Neutrophil (primary cell): ENCODE measurements around the gene PRPH2.
"Not testable (repeated sequence)": the region's sequence is repeated elsewhere in the genome, so short reads cannot be mapped to it uniquely, and the experiment has no call there.

Source experiments
- H3K27ac ChIP-seq: fragments of 200-600 bp; sonication (generic); 2 replicates; pipeline ENCODE4 v1.5.1; 2016; ENCODE audit warnings: mild to moderate bottlenecking, moderate library complexity
- H3K27me3 ChIP-seq: fragments of 200-600 bp; sonication (generic); 2 replicates; pipeline ENCODE4 v1.6.0; 2016; ENCODE audit warnings: mild to moderate bottlenecking
- H3K36me3 ChIP-seq: fragments of 200-600 bp; sonication (generic); 2 replicates; pipeline ENCODE4 v1.5.1; 2017
- H3K4me1 ChIP-seq, 2 experiments: fragments of 200-600 bp in 1 of 2; sonication (generic) in 1 of 2; 1 replicate in 1 of 2; 2 replicates in 1 of 2; pipeline versions ENCODE4 v1.5.1 to v1.6.1; 2013 to 2016; ENCODE audit warnings: low read depth in 1 of 2, low read length in 1 of 2, mild to moderate bottlenecking in 1 of 2, moderate library complexity in 1 of 2; ENCODE audit not compliant: control insufficient read depth in 1 of 2, insufficient read depth in 1 of 2
- H3K4me3 ChIP-seq, 2 experiments: fragments of 200-600 bp in 1 of 2; sonication (generic) in 1 of 2; 1 replicate in 1 of 2; 2 replicates in 1 of 2; pipeline ENCODE4 v1.5.1; 2013 to 2016; ENCODE audit warnings: low read depth in 1 of 2, low read length in 1 of 2, mild to moderate bottlenecking in 1 of 2, moderate library complexity in 1 of 2
- H3K9me3 ChIP-seq: fragments of 200-600 bp; sonication (generic); 2 replicates; pipeline ENCODE4 v1.5.1; 2016
- TF ChIP-seq, protein P1 (sequence below): fragments of 200-600 bp; sonication (generic); IDR thresholded peaks from 2 replicates; pipeline ENCODE4 v1.5.1; 2016; ENCODE audit warnings: antibody characterized with exemption

Gene PRPH2

DNA sequence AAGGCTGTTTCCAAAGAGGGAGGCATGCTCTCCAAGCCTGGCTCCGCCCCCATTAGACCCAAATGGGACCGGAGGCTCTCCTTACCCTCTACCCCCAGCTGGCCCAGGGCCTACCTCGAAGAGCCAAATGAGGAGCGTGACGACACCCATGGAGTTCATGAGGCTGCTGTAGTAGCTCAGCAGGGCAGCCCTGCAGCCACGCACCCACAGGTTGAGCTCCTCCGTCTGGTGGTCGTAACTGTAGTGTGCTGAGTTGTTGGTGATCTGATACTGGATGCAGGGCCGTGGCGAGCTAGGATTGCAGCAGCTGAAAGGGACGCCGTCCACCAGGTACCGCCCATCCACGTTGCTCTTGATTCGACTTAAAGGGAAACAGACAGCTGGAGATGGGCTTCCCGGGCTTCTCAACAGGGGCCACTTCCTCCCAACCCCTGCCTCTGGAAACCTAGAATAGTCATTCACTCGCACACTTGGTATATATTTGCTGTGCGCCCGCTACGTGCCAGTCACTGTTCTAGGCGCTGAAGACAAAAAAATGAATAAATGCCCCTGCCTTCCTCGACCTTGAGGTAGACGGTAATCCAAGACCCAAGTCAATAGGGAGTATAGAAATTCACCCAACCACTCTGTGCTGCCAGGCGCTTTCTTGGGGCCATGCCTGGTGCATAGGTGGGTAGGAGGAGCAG is 18.0 kb downstream of the PRPH2 start:
- no peaks in the 10 kb centered on the region for H3K27me3 ChIP-seq
- H3K27ac ChIP-seq: no peak overlapping the region
- no peaks in the 10 kb centered on the region for H3K9me3 ChIP-seq
- H3K4me3 ChIP-seq: no peak overlapping the region
- TF ChIP-seq, protein P1, sequence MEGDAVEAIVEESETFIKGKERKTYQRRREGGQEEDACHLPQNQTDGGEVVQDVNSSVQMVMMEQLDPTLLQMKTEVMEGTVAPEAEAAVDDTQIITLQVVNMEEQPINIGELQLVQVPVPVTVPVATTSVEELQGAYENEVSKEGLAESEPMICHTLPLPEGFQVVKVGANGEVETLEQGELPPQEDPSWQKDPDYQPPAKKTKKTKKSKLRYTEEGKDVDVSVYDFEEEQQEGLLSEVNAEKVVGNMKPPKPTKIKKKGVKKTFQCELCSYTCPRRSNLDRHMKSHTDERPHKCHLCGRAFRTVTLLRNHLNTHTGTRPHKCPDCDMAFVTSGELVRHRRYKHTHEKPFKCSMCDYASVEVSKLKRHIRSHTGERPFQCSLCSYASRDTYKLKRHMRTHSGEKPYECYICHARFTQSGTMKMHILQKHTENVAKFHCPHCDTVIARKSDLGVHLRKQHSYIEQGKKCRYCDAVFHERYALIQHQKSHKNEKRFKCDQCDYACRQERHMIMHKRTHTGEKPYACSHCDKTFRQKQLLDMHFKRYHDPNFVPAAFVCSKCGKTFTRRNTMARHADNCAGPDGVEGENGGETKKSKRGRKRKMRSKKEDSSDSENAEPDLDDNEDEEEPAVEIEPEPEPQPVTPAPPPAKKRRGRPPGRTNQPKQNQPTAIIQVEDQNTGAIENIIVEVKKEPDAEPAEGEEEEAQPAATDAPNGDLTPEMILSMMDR: no peak
- H3K4me1 ChIP-seq: no peaks in the 10 kb centered on the region
- no peaks in the 10 kb centered on the region for H3K36me3 ChIP-seq

GRCh38 chr6:42702786-42703185 is 19.6 kb downstream of the PRPH2 start:
- H3K27me3 ChIP-seq, H3K36me3 ChIP-seq, H3K9me3 ChIP-seq, H3K27ac ChIP-seq, H3K4me3 ChIP-seq, H3K4me1 ChIP-seq: not testable (repeated sequence)

DNA sequence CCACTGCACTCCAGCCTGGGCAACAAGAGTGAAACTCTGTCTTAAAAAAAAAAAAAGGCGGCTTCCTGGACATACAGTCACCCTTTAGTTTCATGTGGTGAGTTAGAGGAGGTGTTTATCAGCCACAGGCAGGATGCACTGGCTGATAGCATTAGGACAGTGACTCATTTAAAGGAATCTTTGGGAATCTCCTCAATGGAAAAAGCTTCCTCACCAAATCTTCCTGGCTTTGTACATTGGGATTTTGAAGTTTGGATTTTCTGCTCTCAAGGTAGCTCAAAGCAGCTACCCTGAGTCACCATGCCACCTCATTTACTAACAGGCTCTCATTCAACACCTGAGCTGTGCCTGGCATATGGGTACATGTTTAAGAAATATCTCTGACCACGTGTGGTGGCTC is 20.2 kb downstream of the PRPH2 start:
- TF ChIP-seq, protein P1: no peak
- H3K4me1 ChIP-seq: no peaks in the 10 kb centered on the region
- no peaks in the 10 kb centered on the region for H3K27me3 ChIP-seq
- H3K36me3 ChIP-seq: no peaks in the 10 kb centered on the region
- no peaks in the 10 kb centered on the region for H3K9me3 ChIP-seq
- no peak overlapping the region for H3K27ac ChIP-seq
- H3K4me3 ChIP-seq: no peak overlapping the region

- no peak overlapping the region for H3K4me3 ChIP-seq
- no peaks in the 10 kb centered on the region for H3K27me3 ChIP-seq
- TF ChIP-seq, protein P1: no peak
- no peaks in the 10 kb centered on the region for H3K4me1 ChIP-seq
- H3K27ac ChIP-seq: no peak overlapping the region
- peaks cover 27% of the 10 kb centered on the region for H3K36me3 ChIP-seq
- no peaks in the 10 kb centered on the region for H3K9me3 ChIP-seq
Observed at GRCh38 chr6:42698217-42698616, 24.2 kb downstream of the PRPH2 start.

DNA sequence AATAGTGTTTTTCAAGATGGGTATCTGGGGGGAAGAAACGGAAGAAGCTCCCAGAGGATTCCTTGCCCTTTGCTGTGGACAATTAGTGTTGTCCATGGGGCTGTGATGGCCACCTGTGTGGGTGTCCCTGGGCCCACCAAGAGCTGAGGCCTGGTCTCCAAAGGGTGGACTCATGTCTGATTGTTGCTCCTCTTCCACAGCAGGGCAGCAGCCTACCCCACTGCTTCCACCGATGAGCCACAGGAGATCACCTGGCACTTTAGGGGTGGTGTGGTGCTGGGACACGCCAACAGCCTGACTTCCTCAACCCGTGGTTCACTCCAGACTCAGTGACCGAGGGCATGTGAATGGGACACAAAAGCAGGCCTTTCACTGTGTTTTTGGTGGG is 25.1 kb downstream of the PRPH2 start:
- TF ChIP-seq, protein P1: no peak
- H3K4me3 ChIP-seq: no peak overlapping the region
- no peaks in the 10 kb centered on the region for H3K4me1 ChIP-seq
- H3K27ac ChIP-seq: peak overlapping the region; percentile 6
- H3K9me3 ChIP-seq: no peaks in the 10 kb centered on the region
- H3K27me3 ChIP-seq: no peaks in the 10 kb centered on the region
- H3K36me3 ChIP-seq: peaks cover 36% of the 10 kb centered on the region

GRCh38 chr6:42696526-42697267 is 25.7 kb downstream of the PRPH2 start:
- TF ChIP-seq, protein P1: no peak
- Histone ChIP-seq H3K4me3 (no peak overlapping the region), H3K4me1 (no peaks in the 10 kb centered on the region), H3K36me3 (peaks cover 42% of the 10 kb centered on the region), H3K9me3 (no peaks in the 10 kb centered on the region), H3K27me3 (no peaks in the 10 kb centered on the region), H3K27ac (peak overlapping the region; percentile 6)
